ENCODE data around the gene EAF1.
"Not testable (repeated sequence)": the region's sequence is repeated elsewhere in the genome, so short reads cannot be mapped to it uniquely, and the experiment has no call there.

EAF1 gene

DNA sequence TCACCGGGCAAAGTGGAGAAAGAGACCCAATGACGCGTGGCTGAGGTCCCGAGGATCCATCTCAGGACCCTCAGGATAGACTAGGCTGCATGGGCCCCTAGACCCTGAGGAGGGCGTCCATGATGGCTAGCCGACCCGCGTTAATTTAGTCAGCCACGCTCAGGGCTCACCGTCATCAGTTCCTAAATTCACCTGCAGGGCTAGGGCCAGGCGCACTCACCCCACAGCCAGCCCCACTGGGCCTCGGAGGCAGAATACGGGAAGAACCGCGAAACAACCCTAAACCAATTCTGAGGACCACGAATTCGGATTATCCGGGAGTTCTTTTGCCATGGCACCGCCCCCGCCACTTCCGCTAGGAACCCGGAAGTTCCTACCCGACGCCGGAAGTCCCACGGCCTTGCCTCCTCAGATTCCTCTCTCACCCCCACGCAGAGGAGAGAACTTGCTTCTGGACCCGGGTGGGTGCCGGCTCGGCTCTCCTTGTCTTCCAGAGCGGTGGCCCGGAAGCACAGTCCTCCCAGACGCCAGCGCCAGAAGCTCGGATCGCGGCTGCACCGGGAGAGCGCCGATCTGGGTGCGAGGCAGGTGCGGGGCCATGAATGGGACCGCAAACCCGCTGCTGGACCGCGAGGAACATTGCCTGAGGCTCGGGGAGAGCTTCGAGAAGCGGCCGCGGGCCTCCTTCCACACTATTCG, at the start of gene EAF1, which contains the start of gene METTL6:
TSS of gene EAF1 (plus strand) at position 417 of the 699 bp plus-strand sequence. CDS start at position 599, 182 bp downstream.
TSS of gene METTL6 (minus strand) at position 363 of the 699 bp plus-strand sequence. CDS start 1,033 bp downstream, outside the sequence.
- DNase-seq (ENCODE audit: low read depth in 2 of 2), result peak; percentile 80 to 83

DNA sequence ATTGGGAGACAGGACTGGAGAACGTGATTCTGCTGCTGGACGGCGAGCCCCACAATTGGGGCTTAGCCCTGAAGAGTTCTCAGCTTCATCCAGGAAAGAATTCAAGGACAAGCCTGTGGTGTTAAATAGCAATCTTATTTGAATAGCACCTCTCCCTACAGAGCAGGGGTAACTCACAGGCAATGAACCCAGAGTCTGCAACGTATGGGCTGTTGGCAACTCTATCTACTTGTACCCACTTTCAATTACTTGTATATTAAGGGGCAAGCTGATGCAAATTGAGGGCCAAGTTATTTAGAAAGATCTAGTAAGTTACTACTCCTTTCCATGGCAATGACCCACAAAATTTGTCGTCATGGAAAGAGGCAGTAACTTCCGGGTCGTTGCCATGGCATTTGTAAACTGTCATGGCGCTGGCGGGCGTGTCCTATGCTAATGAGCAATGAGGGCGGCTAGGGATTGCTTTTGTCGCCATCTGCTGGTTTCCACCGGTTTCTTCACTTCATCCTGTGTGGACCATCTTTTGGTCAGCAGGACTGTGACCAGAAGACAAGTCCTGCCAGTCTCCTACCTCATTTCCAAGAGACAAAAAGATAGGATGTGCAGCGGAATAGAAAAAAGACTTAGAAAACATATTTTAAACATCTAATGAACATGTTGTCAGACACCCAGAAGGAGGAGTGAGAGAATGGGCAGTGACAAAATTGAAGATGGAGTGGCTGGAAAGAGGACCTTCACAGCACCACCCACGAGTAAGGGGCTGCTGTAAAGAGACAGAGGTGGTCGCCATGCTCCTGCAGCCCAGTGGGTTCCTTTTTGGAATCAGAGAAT, 49.2 kb upstream of the EAF1 start:
- peak; percentile 90 to 91 for DNase-seq (ENCODE audit: low read depth in 2 of 2)

DNA sequence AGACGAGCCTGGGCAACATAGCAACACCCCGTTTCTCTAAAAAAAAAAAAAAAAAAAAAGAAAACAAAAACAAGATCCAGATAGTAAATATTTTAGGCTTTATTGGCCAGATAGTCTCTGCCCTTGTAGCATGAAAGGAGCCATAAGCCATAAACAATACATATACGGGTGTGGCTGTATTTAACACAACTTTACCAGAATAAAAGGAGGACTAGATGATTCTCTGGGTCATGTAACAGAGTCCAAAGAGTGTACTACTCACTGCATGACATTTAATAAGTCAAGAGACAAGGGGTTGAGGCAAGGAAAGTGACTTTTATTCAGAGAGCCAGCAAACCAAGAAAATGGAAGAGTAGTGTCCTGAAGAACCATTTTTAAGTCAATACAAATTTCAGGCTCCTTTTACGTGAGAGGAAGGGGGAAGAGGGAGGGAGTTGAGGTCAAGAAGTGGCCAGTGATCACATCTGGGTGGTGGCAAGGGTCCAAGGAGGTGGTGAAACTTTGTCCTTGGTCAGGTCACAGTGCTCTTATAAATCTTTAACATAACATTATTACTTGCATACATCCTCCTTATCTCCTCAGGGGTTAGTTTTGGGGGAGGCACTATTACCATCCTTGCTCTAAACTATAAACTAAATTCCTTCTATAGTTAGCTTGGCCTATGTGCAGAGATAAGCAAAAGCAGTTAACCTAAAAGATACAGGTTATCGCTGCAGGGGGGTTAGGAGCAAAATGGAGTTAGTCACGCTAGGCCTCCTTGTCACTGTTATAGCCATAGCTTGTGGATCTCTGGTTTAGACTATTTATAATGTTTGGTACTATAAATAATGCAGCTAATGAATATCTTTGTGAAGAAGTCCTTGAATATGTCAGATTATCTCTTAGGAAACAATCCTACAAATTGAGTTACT, 46.2 kb upstream of the EAF1 start:
- DNase-seq (ENCODE audit: low read depth in 2 of 2), result no peak

DNA sequence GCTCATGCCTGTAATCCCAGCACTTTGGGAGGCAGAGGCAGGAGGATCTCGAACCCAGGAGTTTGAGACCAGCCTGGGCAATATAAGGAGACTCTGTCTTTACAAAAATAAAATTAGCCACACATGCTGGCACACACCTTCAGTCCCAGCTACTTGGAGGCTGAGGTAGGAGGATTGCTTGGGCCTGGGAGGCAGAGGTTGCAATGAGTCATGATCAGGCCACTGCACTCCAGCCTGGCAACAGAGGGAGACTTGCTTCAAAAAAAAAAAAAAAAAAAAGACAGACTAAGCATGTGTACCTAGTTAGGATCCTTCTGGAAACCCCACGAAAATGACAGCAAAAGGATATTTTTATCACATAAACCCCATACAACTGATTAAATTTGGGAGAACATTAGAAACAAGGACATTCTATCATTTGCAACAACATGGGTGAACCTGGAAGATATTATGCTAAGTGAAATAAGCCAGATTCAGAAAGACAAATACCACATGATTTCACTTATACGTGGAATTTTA, 44.9 kb upstream of the EAF1 start:
- no peak for DNase-seq (ENCODE audit: low read depth in 2 of 2)

DNA sequence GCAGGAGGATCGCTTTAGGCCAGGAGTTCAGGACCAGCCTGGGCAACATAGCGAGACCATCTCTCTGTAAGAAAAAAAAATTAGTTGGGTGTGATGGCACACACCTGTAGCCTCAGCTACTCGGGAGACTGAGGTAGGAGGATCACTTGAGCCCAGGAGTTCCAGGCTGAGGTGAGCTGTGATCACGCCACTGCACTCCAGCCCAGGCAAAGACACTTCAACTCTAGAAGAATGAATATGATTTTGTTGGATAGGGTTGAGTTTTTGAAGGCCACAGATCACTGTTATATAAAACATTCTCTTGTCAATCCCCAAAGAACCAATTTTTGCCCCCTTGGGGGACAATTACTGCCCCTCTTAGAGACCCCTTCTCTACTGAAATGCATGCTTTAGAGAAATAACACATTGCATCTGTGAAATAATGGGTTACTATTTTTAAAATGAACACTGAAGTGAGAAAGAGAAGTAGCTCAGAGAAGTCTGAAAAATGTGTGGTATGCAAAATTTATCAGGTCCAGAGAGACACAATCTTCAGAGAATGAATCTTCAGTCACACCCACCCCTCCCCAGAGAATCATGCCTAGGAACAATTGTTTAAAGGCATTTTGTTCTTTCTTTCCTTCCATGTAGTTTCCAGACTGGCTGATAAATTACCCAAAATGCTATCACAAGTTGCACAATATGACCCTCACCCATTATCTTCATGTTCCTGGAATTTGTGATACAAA, 42.7 kb upstream of the EAF1 start:
- no peak for DNase-seq (ENCODE audit: low read depth in 2 of 2)

DNA sequence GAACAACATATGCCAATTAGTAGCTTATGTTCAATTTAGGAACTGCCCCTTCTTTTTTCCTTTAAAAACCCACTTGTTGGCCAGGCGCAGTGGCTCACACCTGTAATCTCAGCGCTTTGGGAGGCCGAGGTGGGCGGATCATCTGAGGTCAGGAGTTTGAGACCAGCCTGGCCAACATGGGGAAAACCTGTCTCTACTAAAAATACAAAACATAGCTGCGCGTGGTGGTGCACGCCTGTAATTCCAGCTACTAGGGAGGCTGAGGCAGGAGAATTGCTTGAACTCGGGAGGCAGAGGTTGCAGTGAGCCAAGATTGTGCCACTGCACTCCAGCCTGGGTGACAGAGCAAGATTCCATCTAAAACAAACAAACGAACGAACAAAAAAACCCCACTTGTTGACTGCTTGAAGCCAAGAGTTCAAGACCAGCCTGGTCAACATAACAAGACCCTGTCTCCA, 42.1 kb upstream of the EAF1 start:
- not testable (repeated sequence) for DNase-seq (ENCODE audit: low read depth in 2 of 2)

DNA sequence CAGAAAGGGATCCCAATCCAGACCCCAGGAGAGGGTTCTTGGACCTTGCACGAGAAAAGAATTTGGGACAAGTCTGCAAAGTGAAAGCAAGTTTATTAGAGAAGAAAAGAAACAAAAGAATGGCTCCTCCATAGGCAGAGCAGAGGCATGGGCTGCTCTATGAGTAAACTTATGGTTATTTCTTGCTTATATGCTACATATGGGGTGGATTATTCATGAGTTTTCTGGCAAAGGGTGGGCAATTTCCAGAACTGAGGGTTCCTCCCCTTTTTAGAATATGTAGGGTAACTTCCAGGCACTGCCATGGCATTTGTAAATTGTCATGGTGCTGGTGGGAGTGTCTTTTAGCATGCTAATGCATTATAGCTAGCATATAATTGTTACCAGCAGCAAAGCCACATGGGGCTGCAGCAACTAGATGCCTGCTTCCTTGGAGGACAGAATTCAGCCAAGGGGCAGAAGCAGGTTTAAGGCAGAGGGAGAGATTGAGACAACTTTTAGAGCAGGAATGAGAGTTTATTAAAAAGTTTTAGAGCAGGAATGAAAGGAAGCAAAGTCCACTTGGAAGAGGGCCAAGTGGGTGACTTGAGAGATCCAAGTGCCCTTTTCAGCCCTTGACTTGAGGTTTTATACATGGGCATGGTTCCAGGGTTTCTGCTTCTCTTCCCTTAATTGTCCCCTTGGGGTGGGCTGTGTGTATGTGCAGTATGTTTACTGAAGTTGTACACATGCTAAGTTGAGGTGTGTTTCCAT, 41.3 kb upstream of the EAF1 start:
- no peak for DNase-seq (ENCODE audit: low read depth in 2 of 2)

DNA sequence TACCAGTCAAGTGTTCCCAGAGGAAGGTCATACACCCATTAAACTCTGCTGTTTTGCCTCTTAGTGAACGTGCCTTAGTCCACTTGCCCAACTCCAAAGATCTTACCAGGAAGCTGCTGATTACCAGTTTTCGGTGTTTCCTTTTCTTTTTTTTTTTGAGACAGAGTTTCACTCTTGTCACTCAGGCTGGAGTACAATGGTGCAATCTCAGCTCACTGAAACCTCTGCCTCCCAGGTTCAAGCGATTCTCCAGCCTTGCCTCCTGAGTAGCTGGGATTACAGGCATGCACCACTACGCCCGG, 40.8 kb upstream of the EAF1 start:
- DNase-seq (ENCODE audit: low read depth in 2 of 2), result not testable (repeated sequence)

DNA sequence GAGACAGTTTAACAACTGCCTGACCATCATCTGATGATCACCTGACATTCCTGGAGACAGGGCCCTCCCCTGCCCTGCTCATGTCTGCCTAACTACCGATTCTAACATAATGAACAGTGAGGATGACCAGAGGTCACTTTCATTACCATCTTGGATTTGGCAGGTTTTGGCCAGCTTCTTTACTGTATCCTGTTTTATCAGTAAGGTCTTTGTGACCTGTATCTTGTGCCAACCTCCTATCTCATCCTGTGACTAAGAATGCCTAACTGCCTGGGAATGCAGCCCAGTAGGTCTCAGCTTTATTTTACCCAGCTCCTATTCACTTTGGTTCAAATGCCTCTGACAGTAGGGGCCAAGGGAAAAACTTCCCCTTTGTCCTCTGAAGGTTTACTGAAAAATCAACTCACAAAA, 40.2 kb upstream of the EAF1 start:
- no peak for DNase-seq (ENCODE audit: low read depth in 2 of 2)

DNA sequence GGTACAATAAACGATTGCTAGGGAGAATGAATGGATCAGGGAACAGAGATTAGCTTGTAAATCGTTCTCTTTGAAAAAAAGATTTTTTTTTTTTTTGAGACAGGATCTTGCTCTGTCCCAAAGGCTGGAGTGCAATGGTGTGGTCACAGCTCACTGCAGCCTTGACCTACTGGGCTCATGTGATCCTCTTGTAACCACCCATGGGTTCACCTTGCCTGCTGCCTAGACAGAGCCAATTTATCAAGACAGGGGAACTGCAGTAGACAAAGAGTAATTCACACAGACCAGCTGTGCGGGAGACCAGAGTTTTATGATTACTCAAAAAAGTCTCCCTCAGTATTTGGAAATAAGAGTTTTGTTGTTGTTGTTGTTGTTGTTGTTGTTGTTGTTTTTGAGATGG, 39.7 kb upstream of the EAF1 start:
- no peak for DNase-seq (ENCODE audit: low read depth in 2 of 2)

DNA sequence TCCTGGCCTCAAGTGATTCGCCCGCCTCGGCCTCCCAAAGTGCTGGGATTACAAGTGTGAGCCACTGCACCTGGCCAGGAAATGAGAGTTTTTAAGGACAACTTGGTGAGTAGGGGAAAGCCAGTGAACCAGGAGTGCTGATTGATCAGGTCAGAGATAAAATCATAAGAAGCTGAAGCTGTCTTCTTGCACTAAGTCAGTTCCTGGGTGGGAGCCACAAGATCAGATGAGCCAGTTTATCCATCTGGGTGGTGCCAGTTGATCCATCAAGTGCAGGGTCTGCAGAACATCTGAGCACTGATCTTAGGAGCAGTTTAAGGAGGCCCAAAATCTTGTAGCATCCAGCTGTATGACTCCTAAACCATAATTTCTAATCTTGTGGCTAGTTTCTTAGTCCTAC, 39.1 kb upstream of the EAF1 start:
- DNase-seq (ENCODE audit: low read depth in 2 of 2), result not testable (repeated sequence)

DNA sequence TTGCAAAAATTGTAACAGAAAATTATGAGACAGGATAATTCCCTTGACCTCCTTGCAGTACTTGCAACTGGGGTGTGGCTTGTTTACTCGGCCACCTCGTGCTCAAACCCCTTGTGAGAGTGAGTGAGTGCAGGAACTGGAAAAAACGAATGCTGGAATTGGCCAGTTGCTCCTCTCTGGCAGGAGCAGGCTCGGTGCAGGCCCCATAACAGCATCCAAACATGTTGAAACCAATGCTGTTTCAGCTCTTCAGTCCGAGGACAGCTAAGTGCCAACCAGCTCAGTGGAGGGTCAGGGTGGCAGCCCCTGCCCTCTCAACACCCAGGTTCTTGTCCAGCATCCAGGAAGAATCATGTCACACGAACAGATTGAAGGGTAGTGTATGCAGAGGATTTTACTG, 36.9 kb upstream of the EAF1 start:
- no peak for DNase-seq (ENCODE audit: low read depth in 2 of 2)

DNA sequence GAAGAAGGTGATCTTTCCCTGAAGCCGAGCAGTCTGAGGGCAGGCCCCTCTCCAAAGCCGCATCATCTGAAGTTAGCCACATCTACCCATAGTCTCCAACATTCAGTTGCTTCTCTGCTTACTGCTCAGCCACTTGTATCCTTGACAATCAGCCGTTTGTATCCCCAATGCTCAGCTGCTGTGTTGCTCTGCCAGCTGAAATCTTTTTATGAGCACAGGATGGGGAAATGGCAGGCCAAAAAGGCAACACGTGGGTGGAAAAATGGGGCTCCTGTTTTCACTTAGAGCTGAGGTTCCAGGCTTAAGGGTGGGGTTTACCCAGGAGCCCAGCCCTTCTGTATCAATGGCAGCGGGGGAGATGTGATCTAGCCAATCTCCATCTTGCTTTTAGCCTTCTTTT, 36.4 kb upstream of the EAF1 start:
- DNase-seq (ENCODE audit: low read depth in 2 of 2), result no peak

DNA sequence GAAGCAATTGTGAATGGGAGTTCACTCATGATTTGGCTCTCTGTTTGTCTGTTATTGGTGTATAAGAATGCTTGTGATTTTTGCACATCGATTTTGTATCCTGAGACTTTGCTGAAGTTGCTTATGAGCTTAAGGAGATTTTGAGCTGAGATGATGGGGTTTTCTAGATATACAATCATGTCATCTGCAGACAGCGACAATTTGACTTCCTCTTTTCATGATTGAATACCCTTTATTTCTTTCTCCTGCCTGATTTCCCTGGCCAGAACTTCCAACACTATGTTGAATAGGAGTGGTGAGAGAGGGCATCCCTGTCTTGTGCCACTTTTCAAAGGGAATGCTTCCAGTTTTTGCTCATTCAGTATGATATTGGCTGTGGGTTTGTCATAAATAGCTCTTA, 34.1 kb upstream of the EAF1 start:
- DNase-seq (ENCODE audit: low read depth in 2 of 2), result not testable (repeated sequence)

DNA sequence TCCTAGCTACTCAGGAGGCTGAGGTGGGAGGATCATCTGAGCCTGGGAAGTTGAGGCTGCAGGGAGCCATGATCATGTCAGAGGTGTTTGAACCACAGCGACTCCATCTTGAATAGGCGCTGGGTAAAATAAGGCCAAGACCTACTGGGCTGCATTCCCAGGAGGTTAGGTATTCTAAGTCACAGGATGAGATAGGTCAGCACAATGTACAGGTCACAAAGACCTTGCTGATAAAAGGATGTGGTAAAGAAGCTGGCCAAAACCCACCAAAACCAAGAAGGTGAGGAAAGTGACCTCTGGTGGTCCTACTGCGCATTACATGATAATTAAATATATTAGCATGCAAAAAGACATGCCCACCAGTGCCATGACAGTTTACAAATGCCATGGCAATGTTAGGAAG, 28.7 kb upstream of the EAF1 start:
- not testable (repeated sequence) for DNase-seq (ENCODE audit: low read depth in 2 of 2)

DNA sequence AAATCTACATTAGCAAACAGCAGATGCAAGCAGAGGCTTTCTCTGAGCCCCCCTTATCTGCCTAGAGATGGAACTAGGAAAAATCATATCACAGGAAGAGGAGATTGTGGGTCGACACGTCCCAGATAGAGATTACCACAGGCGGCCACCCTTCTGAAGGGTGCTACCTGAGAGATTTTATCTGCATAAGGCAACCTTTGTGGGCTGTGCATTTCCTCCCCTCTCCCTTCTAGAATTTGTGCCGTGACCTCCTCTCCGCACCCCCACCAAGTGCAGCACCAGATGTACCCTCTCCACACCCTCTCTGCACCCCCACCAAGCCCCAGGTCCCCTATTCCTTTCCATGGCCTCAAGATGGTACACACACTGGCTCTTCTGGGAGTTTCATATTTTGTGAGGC, 27.4 kb upstream of the EAF1 start:
- DNase-seq (ENCODE audit: low read depth in 2 of 2), result no peak

DNA sequence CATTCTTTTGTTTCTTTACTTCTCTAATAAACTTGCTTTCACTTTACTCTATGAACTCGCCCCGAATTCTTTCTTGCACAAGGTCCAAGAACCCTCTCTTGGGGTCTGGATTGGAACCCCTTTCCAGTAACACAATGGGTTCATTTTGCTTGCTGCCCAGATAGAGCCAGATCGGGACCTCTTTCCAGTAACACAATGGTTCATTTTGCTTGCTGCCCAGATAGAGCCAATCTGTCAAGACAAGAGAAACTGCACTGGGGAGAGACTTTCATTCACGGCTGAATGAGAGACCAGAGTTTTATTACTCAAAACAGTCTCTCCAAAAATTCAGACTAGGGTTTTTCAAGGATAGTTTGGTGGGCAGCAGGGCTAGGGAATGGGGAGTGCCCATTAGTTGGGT, 25.5 kb upstream of the EAF1 start:
- no peak for DNase-seq (ENCODE audit: low read depth in 2 of 2)

DNA sequence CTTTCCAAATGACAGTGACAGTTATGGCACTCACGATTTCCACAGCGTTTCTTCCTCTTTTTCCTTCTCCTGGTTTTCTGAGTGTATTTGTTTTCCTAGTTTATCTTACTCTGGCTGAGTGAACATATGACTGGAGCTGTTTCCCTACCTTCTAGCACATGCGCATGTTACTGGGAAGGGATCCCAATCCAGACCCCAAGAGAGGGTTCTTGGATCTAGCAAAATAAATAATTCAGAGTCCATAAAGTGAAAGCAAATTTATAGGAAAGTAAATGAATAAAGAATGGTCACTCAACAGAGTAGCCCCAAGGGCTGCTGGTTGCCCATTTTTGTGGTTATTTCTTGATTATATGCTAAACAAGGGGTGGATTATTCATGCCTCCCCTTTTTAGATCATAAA, 23.9 kb upstream of the EAF1 start:
- no peak for DNase-seq (ENCODE audit: low read depth in 2 of 2)

DNA sequence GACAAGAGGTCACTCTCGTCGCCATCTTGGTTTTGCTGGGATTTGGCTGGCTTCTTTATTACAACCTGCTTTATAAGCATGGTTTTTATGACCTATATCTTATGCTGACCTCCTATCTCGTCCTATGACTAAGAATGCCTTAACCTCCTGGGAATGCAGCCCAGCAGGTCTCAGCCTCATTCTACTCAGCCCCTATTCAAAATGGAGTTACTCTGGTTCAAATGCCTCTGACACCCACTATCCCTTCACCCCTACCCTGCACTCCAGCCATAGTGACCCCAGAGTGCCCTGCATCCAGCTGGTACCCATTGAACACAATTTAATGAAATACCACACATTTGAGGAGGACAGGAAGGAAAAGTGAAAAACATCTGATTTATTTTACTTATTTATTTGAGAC, 23.4 kb upstream of the EAF1 start:
- DNase-seq (ENCODE audit: low read depth in 2 of 2), result no peak

DNA sequence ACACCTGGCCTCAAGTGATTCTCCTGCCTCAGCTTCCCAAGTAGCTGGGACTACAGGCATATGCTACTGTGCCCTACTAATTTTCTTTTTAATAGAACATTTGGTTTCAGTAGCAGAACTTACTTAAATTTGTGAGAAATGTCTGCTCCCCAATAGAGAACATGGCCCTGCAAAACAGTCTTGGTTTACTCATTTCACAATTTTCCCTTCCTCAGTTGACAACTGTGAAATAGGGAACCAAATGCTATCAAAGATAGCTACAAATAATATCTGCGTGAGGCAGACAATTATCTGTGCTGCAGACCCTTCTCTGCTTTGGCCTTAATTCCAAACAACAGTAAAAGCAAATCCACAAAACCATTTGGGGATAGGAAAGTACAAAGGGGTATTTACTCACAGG, 22.6 kb upstream of the EAF1 start:
- no peak for DNase-seq (ENCODE audit: low read depth in 2 of 2)

All from stimulated activated CD4-positive, alpha-beta T cell treated with anti-CD3 and anti-CD28 coated beads, Interleukin-15, amount 100 ng/mL, for 48 hours (primary cell).